ENCODE results near the gene SMARCA4.

The SMARCA4 gene

DNA sequence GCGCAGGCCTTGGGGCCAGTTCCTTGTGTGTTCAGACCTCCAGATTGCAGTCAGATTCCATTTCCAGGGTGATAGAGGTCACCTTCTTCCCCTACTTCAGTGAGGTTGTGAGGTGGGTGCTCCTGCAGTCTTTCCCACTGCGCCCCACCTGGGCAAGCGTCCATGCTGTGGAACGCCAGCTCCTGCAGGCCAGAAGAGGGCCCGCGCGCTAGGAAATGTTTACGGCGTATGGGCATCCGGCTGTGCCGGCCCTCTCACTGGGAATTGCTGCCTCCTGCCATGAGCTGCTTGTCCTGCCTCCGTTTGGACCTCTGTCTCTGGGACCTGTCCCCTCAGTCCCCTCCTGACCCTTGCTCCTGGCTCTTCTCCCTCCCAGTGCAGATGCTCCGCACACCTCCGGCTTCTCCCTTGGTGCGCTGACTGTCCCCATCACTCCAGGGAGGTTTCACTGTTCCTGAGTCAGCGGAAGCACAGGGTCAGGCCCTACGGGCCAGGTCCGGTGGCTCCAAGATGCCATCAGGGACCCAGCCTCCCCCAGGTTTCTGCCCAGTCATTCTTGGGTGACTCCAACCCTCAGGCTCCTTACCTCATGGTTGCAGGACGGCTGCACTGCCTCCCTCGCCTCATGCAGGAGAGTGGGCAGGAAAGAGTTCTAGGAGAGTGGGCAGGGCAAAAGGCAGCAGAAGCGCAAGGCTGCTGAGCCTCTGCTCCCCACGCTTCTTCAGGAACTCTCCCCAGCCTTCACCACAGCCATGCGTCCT lies 56.6 kb downstream of the SMARCA4 start:
- FAIRE-seq = no peak

DNA sequence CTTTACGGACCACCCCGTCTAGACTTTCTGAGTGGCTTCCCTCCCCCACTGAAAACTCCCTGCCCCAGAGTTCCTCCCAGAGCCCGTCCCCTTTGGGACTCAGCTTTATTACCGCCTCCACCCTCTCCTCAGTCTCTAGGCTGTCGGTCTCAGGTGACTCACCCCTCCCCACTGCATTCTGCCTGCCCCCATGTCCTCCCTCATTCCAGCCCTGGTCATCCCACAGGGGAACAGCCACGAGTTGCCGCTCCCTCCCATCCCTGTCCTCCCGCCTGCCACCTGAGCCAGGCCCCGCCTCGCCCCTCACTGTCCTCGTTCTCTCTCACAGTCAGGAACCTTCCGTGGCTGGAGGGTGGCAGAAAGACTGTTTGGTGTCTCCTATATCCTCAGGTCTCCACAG lies 57.3 kb downstream of the SMARCA4 start:
- FAIRE-seq = no peak

DNA sequence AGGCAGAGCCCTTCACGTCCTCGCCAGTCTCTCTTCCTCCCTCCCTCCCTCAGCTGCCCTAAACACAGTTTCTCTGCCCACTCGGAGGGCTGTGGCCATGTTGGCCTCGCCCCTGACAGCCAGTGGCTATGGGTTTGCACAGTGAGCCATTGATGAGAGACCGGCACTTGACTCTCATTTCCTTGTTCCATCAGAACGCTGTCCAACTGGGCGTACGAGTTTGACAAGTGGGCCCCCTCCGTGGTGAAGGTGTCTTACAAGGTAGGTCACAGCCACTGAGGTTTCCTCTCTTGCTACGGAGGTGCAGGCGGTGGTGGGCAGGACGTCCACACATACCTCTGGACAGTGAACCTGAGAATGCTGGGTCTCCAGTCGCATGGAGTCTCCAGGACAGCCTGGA lies 57.9 kb downstream of the SMARCA4 start:
- no peak for FAIRE-seq

DNA sequence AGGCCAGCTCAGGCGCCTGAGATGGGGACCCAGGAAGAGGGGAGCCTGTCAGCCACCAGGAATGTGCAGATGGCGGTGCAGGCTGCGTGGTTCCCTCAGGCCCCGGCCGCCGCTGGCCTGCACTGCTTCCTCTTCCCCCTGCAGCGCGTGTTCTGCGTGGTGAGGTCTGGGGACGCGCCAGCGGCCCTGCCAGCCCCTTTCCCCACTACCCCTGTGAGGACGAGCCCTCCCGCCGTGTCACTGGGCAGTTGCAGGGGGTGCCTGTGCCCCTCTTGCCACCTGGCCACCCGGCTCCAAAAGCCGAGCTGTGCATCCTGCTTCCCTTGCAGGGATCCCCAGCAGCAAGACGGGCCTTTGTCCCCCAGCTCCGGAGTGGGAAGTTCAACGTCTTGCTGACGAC lies 58.4 kb downstream of the SMARCA4 start:
- no peak for FAIRE-seq

DNA sequence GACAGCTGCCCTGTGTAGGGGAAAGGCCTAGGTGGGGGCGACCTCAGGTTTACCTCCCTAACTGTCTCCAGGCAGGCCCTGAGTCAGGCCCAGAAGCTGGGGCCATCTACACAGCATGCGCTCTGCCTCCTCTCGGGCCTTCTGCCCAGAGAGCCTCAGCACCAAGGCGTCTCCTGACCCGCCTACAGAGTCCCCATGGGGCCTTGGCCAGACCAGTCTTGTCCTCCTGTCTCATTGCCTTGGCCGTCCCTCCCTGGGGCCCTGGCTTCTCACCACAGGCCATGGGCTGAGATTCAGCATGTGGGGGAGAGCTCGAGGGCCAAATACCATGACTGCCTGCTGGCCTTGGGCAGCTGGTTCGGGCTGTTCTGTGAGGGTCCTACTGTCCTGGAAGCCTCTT lies 59.0 kb downstream of the SMARCA4 start:
- FAIRE-seq = no peak

DNA sequence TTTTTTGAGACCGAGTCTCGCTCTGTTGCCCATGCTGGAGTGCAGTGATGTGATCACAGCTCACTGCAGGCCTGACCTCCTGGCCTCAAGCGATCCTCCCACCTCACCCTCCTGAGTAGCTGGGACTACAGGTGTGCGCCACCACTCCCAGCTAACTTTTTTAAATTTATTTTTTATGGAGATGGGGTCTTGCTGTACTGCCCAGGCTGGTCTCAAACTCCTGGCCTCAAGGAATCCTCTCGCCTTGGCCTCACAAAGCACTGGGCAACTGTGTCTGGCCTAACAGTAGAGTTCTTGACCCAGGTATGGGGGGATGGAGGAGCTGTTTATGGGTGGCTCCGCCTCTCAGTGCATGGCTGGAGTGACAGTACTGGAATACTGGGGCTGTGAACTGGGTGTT lies 59.6 kb downstream of the SMARCA4 start:
- no peak for FAIRE-seq

DNA sequence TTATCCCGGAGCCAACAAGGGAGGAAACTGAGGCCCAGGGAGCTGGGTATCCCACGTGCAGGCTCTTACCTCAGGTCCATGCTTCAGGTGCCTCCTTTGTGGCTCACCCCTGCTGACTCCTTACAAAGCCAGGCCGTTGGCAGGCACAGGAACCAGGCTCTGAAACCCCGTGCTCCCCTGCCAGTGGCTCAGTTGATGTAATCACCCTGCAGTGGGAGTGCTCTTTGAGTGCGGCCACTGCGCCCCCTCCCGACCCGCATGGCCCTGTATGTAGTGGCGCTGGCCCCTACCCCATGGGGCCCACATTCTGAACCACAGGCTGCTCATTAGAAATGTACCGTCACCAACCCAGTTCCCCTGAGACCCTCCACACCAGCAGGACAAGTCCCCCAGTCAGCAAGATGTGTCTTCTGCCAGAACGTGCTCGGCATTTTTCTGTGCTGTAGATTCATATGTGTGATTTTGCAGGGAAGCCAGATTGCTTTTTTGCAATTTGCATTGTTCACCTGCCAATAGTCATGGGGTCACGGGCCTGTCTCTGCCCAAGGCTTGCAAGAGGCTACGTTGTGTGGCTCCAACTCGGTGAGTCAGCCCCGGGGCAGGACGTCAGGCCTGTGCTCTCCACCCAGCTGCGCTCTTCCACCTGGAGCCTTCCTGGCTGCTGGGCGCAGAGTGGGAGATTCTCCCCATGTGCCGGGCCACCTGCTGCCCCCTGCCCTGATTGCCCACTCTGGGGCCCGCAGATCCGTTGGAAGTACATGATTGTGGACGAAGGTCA lies 60.3 kb downstream of the SMARCA4 start:
- no peak for FAIRE-seq

DNA sequence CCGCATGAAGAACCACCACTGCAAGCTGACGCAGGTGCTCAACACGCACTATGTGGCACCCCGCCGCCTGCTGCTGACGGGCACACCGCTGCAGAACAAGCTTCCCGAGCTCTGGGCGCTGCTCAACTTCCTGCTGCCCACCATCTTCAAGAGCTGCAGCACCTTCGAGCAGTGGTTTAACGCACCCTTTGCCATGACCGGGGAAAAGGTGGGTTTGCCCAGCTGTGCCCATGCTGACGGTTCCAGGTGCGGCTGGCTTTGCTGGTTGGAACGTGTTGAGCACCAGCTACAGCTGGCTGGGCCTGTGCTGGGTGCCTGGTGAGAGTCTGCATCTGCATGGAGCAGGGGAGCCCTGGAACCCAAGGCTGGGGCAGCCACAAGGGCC lies 60.9 kb downstream of the SMARCA4 start:
- no peak for FAIRE-seq

DNA sequence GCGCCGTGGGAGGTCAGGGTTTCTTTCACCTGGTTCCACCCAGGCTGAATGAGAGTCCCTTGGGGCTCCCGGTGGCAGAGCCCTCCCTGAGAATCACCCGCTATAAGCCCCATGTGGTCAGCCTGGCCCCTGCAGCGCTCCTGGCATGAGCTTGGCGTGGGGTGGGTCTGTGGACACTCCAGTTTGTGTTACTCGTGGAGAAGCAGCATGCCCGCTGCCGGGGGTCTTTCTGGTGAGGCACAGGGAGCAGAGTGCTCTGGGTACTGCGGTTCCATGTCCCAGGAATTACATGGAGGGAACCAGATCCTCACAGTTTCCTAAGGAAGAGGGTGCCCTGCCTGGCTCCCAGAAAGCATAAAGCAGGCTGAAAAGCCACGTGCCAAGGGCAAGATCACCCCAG lies 62.2 kb downstream of the SMARCA4 start:
- FAIRE-seq = no peak

DNA sequence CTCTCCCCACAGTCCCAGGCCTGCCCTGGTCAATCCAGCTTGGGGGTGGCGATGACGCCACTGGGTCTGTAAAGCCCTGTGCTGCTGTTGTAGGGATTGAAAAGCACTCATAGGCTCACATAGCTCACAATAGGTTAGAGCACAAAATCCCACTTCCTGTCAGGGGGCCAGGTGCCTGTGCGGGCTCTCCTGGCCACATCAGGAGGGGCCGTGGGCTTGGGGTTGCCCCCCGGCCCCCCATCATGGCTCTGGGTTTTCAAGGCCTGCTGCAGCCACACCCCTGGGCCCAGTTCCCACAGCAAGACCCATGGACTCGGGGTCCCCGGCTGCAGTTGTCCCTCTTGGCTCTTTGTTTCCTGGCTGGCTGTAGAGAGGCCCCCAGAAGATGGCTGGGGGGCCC lies 62.9 kb downstream of the SMARCA4 start:
- no peak for FAIRE-seq

DNA sequence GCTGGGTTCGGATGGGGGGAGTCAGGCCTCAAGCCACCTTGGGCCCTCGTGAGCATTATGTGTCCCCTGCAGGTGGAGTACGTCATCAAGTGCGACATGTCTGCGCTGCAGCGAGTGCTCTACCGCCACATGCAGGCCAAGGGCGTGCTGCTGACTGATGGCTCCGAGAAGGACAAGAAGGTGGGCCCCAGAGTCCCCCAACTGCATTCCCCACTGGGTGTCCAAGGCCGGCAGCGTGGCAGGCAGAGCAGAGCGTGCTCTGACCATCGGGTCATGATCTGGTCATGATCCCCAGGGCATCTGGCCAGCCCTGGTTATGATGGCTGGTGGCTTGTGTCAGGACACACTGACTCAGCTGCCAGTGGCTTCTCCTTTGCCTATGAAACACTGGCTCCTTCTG lies 63.4 kb downstream of the SMARCA4 start:
- no peak for FAIRE-seq

DNA sequence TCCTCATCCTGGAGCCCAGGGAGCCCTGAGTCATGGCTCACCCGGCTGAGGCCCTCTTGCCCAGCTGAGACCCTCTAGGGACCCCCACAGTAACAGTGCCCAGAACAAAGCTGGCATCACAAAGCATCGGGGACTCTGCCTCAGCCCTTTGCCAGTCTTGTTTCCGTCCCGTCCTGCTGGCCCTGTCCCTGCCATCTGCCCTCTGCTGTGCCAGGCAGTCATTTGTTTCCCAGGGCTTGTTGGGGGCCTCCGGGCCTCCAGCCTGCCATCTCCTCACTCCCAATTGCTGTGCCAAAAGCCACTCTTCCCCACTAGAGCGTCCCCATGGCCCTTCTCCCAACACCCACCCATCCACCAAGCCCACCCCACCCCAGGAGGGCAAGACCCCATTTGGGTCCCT lies 64.2 kb downstream of the SMARCA4 start:
- FAIRE-seq = no peak

DNA sequence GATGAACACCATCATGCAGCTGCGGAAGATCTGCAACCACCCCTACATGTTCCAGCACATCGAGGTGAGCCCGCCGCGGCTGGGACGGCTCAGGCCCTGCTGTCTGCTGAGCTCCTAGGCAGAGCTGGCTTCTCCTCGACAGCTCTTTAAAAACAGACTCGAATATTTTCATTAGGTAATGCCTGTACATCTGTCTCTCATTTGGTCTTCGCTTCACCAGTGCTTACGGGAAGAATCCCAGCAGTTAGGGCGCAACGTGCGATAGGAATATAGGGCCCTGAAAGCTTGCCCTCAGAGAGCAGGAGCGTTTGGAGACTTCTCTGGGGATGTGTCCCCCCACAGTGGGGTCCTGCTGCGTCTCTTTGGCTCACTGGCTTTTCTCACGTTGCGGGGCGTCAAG lies 64.6 kb downstream of the SMARCA4 start:
- FAIRE-seq = no peak

DNA sequence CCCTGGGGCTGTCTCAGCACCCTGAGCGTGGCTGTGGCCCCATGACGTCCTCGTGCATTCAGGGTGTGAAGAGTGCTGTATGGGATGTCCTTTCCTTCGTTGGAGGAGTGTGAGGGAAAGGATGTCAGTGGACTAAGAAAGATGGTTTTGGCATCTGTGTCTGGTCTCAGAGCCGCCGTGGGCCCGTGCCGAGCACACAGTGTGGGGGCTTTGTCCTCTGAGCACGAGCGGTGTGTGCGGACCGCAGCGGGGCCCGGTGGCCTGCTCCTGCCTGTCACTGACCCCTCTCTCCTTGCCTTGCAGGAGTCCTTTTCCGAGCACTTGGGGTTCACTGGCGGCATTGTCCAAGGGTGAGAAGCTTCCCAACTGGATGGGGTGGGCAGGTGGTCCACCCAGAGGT lies 65.2 kb downstream of the SMARCA4 start:
- FAIRE-seq = no peak

DNA sequence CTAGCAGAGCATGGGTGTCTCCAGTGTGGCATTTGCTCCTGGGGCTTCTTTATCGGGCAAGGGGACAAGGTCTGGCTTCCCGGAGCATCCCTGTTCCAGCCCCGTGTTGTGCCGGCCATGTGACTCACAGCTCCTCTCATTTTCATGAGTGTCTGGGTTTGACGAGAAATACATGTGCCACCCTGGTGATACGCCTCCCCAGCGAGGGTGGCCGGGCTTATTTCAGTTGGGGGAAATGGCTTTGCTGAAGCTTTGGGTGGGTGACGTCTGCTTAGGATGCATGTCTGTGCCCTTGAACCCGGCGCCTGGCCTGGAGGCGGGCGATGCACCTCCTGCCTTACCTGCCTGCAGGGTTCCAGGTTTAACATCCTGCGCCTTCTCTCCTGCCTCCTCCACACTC lies 66.6 kb downstream of the SMARCA4 start:
- no peak for FAIRE-seq

DNA sequence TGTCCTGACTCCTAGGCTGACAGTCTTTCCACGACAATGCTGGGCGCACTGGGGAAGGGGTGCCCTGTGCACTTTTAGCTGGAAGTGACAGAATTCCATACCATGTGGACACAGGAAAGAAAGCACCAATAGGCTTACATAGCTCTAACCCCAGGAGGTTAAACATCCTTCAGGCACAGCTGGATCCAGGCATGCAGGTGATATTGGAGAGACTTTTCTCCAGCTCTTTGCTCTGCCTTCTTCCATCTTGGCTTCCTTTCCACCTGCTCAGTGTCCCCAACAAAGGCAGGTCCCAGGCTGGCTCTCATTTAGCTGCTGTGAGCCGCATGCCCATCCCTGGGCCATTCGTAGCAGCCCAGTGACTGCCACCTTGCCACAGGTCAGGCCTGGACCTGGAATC lies 67.3 kb downstream of the SMARCA4 start:
- no peak for FAIRE-seq

DNA sequence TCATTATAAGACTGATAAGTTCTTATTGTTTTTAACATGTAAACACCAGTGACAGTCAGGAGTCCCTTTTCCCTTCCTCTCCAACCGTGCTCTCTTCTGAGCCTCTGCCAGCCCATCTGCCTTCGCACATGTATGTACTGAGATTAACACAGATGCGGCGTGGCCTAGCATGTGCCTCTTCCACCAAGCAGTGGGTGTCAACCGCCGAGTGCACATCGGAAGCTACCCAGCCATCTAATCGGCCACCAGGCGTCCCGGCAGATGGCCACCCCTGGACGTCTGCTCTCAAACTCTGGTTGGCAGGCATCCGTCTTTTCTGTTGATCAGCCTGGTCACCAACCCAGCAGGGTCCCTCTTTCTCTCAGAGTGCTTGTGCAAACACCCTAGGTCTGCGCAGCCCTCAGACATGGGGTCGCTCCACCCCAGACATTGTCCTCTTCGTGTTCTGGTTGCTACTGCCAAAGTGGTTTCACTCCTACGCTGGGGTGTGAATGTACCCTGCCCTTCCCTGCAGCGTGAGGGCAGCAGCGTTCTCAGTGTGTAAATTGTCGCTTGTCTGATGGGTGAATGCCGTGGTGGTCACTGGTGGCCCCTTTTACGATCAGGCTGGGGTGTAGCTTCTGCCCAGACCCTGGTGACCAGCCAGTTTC lies 70.7 kb downstream of the SMARCA4 start:
- FAIRE-seq = no peak

DNA sequence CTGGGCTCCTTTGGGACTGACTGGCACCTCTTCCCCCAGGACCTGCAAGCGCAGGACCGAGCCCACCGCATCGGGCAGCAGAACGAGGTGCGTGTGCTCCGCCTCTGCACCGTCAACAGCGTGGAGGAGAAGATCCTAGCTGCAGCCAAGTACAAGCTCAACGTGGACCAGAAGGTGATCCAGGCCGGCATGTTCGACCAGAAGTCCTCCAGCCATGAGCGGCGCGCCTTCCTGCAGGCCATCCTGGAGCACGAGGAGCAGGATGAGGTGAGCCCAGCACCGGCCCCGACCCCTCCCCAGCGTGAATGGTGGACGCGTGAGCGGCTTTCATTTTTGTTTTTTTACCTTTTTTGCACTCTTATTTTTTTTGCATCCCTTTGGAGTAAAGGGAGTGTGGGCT lies 72.4 kb downstream of the SMARCA4 start:
- no peak for FAIRE-seq

DNA sequence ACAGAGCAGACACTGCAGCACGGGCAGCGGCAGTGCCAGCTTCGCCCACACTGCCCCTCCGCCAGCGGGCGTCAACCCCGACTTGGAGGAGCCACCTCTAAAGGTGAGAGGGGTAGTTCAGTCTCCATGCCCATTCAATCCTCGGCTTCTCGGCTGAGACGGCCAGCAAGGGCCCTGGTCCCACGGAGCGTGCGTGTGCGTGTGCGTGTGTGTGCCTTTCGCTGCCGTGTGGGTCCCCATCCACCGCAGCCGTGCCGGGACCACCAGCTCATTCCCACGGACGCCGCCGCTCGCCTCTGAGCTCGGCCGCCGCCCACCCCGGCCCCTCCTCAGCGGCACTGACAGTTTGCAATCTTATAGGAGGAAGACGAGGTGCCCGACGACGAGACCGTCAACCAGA lies 72.9 kb downstream of the SMARCA4 start:
- FAIRE-seq = no peak

DNA sequence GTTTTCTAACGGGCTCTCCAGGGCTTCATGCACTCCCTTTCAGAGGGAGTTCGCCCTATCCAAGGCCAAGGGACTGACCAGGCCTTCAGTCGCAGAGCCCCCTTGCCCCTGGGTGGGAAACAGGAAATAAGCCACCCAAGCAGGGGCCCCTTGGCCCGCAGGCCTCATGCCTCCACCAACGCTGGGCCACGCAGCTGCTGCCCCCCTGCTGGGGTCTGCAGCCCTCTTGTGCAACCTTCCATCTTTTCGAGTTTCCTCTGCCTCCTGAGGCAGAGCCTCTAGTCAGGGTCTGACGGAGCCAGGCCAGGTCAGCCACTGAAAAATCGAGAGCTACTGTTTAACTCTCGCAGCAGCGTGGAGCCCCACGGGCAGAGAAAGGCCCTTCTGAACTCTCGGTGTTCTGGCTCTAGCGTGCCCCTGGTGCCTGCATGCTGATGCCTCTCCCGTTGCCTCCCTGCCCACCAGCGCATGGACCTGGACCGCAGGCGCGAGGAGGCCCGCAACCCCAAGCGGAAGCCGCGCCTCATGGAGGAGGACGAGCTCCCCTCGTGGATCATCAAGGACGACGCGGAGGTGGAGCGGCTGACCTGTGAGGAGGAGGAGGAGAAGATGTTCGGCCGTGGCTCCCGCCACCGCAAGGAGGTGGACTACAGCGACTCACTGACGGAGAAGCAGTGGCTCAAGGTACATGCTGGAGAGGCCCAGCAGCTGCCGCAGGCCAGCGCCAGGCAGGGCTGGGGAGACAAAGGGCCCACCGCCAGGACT lies 73.8 kb downstream of the SMARCA4 start:
- no peak for FAIRE-seq

DNA sequence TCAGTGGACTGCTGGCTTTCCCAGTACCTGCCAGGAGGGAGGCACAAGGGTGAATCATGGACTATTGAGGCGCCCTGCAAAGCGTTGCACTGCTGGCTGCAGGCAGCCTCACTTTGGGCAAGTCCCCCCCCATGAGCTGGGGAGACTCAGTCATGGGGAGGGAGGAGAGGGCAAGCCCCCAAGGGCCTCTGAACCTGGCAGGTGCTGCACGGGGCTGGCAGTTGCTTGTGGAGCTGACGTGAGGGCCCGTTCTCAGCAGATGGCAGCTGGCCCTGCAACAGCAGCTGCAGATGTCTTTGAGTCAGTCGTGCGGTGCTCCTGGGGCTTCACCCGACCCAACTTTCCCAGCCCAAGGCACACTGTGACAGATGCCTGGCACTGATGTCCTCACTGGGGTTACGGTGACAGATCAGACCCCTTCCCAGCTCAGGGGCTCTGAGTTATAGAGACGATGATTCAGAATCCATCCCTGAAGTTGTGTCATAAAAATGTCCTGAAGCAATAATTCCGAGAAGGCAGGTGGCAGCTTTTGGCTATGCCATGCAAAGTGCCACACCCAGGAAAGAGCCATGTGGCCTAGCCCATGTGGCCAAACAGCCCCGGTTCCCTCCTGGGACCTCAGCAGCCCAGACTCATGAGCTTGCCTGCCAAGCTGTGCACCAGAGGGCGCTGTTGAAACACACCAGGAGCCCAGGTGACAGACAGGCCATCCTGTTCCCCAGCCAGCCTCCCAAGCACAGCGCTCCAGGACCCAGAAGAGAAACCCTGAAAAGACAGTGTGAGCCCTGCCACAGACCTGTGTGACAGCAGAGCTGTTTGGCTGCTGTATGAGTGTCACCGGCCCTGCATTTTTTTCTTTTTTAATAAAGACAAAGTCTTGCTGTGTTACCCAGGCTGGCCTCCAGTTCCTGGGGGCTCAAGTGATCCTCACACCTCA lies 74.9 kb downstream of the SMARCA4 start:
- peak; percentile 76 for FAIRE-seq

DNA sequence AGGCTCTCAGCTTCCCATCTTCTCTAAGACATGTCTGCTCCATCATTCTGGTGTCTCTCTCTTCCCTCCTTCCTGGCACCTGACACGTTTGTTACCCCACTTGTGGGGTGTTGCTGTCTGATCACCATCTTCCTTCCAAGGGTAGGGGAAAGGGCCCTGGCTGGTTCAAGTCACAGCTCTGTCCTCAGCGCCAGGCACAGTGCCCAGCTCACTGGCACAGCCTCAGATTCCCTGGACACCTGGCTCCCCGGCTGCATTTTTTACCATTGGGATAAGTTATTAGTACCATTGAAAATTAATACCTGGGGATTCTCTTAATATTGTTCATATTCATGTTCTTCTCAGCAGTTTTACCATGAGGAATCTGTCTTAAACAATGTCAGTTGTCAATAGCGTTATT lies 77.7 kb downstream of the SMARCA4 start:
- FAIRE-seq = no peak

Measured in G401.6 (cell line).